Panc1 (cell line): Measurements from ENCODE around the gene AGPAT3. TPM values are rescaled to one million over a fixed set of nuclear protein-coding genes. Genes with fewer than 3 reads are reported as not detected.

Source experiments
- ATAC-seq: fragments of 200-7000 bp; cut with Tn5 transposase; 2 replicates; pipeline ENCODE4 v1.9.1; 2020; ENCODE audit warnings: mild to moderate bottlenecking, moderate library complexity
- BruUV-seq: library from RNA; stranded (reverse); fragments of 400-500 nt; replicated peaks from 2 replicates; lab custom pipeline; 2021; lab: Mats Ljungman, UMichigan
- CTCF ChIA-PET: fragments of 300-600 bp; sonication (Branson Sonifier 250); formaldehyde crosslinking; loops from one replicate; lab custom pipeline; 2022; ENCODE audit warnings: antibody characterized with exemption; lab: Charles Lee
- POLR2A ChIA-PET: fragments of 300-600 bp; sonication (Branson Sonifier 250); formaldehyde crosslinking; loops from one replicate; lab custom pipeline; 2022; ENCODE audit warnings: antibody characterized with exemption; lab: Charles Lee
- DNase-seq: peaks from one replicate; pipeline ENCODE4 v3.0.0-alpha.2; 2010; ENCODE audit warnings: low read depth, low spot score
- H3K27ac ChIP-seq: 2 replicates; pipeline ENCODE4 v1.5.1; 2011; ENCODE audit warnings: mild to moderate bottlenecking, low read length, inconsistent platforms
- H3K27me3 ChIP-seq: fragments of 200-500 bp; sonication (Bioruptor generic); 2 replicates; pipeline ENCODE4 v1.6.0; 2014; ENCODE audit warnings: low read length, inconsistent platforms; ENCODE audit not compliant: control insufficient read depth, insufficient read depth
- H3K36me3 ChIP-seq: fragments of 200-500 bp; sonication (Bioruptor generic); 2 replicates; pipeline ENCODE4 v1.5.1; 2014; ENCODE audit warnings: inconsistent platforms, mild to moderate bottlenecking, low read length, moderate library complexity; ENCODE audit not compliant: control insufficient read depth, insufficient read depth
- H3K4me1 ChIP-seq: 2 replicates; pipeline ENCODE4 v1.5.1; 2011; ENCODE audit warnings: inconsistent platforms, mild to moderate bottlenecking, low read length, moderate library complexity; ENCODE audit not compliant: control insufficient read depth, insufficient read depth
- H3K4me3 ChIP-seq, 2 experiments: 2 replicates each; pipeline ENCODE4 v1.5.1; 2011 to 2012; ENCODE audit warnings: low read depth in 2 of 2, low read length in 2 of 2, mild to moderate bottlenecking in 2 of 2, inconsistent platforms in 1 of 2, moderate library complexity in 1 of 2
- H3K9me3 ChIP-seq: fragments of 200-500 bp; sonication (Bioruptor generic); 2 replicates; pipeline ENCODE4 v1.5.1; 2014; ENCODE audit warnings: low read depth, mild to moderate bottlenecking, inconsistent platforms, low read length, moderate library complexity; ENCODE audit not compliant: control insufficient read depth, insufficient read depth
- POLR2AphosphoS5 ChIP-seq: IDR thresholded peaks from 2 replicates; pipeline ENCODE4 v1.6.1; 2012; ENCODE audit warnings: mild to moderate bottlenecking, low read depth, low read length, moderate library complexity
- REST ChIP-seq, 2 experiments: IDR thresholded peaks; 2 replicates each; pipeline ENCODE4 v1.6.1; 2011 to 2012; ENCODE audit warnings: low read depth in 2 of 2, control low read depth in 1 of 2, low read length in 1 of 2, mild to moderate bottlenecking in 1 of 2, moderate library complexity in 1 of 2; ENCODE audit not compliant: insufficient read depth in 1 of 2
- SIN3A ChIP-seq: IDR thresholded peaks from 2 replicates; pipeline ENCODE4 v1.6.1; 2012; ENCODE audit warnings: low read depth, mild to moderate bottlenecking, low read length, moderate library complexity, borderline replicate concordance; ENCODE audit not compliant: insufficient read depth
- TCF7L2 ChIP-seq: IDR thresholded peaks from 2 replicates; pipeline ENCODE4 v1.6.1; 2011; ENCODE audit warnings: mild to moderate bottlenecking, low read depth, low read length, inconsistent platforms
- in situ Hi-C: cut with HindIII; loops from 2 replicates; pipeline ENCODE4 v1.10.0; 2016; ENCODE audit warnings: low sequenced_read_pairs, low pct_unique_long_range_greater_than_20kb
- intact Hi-C: fragments of 100-400 bp; cut with micrococcal nuclease; formaldehyde crosslinking; loops from one replicate; pipeline ENCODE4 v1.10.0; 2022; ENCODE audit not compliant: unreplicated experiment
- total RNA-seq: library from RNA; stranded (reverse); gene quantifications from one replicate; pipeline ENCODE4 v1.2.1, GENCODE V29; 2021; ENCODE audit not compliant: unreplicated experiment
- TF ChIP-seq, protein P1 (sequence below): fragments of 450-650 bp; IDR thresholded peaks from 2 replicates; pipeline ENCODE4 v1.5.1; 2017; ENCODE audit warnings: mild to moderate bottlenecking

The AGPAT3 gene
- total RNA-seq, 1 experiment from 2014 or later, result 40.1 TPM

DNA sequence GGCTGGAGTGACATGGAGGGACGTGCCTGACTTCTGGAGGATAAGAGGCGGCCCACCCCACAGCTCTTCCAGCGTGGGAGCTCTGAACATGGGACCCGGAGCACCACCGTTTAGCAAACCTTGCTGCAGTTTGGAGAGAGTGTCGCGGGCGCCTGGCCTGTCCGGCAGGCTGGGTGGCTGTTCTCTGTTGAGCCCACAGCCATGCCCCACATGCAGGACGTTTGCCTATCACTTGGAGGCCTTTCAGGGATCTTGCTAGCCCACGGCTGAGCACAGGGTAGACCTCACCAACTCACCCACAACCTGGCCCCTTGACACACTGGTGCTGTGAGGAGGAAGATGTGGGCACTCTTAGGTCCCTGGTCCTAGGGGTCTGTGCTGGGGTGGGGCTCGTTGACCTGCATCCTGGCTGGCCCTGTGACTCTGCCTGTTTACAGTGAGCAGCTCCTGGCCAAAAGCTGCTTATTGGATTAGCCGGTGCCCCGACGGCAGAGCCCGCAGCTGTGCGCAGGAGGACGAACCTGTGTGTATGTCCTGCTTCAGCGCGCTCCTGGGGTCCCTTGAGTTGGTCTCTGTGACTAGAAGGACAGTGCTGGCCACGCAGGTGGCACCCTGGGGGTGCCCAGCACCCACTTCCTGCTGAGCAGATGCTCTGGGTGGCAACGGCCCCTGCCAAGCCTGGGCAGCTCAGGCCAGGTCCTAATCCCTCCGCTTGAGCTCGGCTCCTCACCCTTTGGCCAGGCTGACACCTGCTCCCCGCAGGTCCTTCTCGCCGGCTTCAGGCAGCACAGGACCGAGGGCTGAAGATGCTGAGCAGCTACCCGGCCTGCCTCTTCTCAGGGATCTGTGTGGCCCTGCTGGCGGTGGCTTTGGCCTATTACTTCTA is 74.7 kb downstream of the AGPAT3 start:
- in situ Hi-C loops (no loop called here), intact Hi-C loops (no loop called here)
- ChIA-PET POLR2A (no interaction called here), CTCF (interaction anchor here (0.7 kb wide), 1 partner anchor 25 kb away, joined by 4 read pairs; no protein-coding TSS in a partner anchor)
- Histone ChIP-seq H3K36me3 (no peaks in the 10 kb centered on the region), H3K27me3 (no peaks in the 10 kb centered on the region), H3K4me1 (peaks cover 3% of the 10 kb centered on the region), H3K9me3 (no peaks in the 10 kb centered on the region), H3K4me3 (no peak overlapping the region), H3K27ac (no peak overlapping the region)
- TF ChIP-seq TCF7L2 (no peak), POLR2AphosphoS5 (no peak), REST (IDR thresholded peaks at IDR 0.05; ENCODE audit: insufficient read depth in 1 of 2, low read depth in 2 of 2, low read length in 1 of 2) (no peak), SIN3A (no peak)
- TF ChIP-seq, protein P1, sequence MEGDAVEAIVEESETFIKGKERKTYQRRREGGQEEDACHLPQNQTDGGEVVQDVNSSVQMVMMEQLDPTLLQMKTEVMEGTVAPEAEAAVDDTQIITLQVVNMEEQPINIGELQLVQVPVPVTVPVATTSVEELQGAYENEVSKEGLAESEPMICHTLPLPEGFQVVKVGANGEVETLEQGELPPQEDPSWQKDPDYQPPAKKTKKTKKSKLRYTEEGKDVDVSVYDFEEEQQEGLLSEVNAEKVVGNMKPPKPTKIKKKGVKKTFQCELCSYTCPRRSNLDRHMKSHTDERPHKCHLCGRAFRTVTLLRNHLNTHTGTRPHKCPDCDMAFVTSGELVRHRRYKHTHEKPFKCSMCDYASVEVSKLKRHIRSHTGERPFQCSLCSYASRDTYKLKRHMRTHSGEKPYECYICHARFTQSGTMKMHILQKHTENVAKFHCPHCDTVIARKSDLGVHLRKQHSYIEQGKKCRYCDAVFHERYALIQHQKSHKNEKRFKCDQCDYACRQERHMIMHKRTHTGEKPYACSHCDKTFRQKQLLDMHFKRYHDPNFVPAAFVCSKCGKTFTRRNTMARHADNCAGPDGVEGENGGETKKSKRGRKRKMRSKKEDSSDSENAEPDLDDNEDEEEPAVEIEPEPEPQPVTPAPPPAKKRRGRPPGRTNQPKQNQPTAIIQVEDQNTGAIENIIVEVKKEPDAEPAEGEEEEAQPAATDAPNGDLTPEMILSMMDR, result no peak; the same call in 1 of the 2 replicates
- no peak for DNase-seq
- BruUV-seq, result no TSS peak
- ATAC-seq, result no peak

DNA sequence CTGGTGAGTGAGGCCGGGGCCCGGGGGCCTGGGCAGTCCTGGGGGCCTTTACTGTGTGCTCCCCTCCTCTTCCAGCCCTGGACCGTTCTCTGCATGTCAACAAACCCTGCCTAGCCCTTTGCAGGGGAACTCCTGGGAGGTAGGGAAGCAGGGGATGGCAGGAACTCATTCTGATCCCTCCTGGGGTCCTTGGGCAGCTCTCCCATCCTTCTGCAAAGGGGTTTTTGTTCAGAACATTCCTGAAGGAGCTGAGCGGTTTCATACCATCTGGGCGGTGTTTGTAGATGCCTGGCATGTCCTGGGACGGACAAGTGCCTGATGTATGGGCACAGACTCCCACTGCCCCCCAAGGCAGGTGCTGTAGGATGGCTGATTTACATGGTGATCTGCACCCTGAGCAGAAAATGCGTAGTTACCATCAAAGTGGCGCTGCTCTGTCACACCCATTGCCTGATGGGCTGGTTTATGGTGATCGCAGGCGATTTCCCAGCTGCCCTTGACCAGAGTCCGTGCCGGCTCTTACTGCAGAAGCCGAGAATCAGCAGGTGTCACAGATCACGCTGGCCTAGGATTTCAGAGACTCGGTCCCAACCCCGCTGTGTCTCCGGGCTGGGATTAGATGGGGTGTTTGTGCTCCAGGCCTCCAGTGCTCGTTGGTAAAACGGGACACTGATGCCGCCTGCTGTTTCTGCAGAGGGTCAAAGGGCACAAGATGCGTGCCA is 75.5 kb downstream of the AGPAT3 start:
- ChIA-PET POLR2A (no interaction called here), CTCF (no interaction called here)
- in situ Hi-C loops (no loop called here), intact Hi-C loops (no loop called here)
- Histone ChIP-seq H3K4me3 (no peak overlapping the region), H3K27ac (no peak overlapping the region), H3K27me3 (no peaks in the 10 kb centered on the region), H3K4me1 (peaks cover 3% of the 10 kb centered on the region), H3K36me3 (no peaks in the 10 kb centered on the region), H3K9me3 (no peaks in the 10 kb centered on the region)
- no peak for ATAC-seq
- BruUV-seq, result no TSS peak
- no peak for DNase-seq
- TF ChIP-seq, protein P1, result no peak
